Astrocyte (in vitro differentiated cells and primary cell): ENCODE measurements around the gene CD163L1.

Source experiments
- CTCF ChIP-seq: IDR thresholded peaks from 2 replicates; pipeline ENCODE4 v1.5.1; 2011; ENCODE audit warnings: low read depth, mild to moderate bottlenecking, inconsistent platforms, low read length, moderate library complexity; ENCODE audit not compliant: insufficient read depth
- EZH2 ChIP-seq: IDR thresholded peaks from 2 replicates; pipeline ENCODE4 v1.6.1; 2012; ENCODE audit warnings: mild to moderate bottlenecking, low read length, inconsistent platforms; ENCODE audit not compliant: insufficient read depth

DNA sequence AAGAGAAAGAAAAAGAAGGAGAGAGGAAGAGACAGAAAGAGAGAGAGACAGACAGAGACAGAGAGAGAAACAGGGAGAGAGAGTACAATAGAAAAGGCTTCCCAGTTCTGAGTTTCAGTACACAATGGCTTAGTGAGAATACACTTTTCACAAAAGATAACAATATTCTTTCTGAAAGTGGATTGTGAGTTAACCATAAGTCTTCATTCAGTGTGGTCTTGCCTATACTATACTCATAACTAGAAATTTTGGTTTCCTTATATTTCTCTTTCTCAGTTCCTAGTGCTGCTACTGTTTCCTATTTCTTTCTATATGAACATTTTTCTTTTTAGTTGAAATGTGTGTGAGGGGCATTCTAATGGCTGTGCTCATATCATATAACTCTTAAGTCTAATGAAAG is 9.3 kb downstream of the CD163L1 start:
- TF ChIP-seq CTCF (no peak), EZH2 (no peak)
